ENCODE data around the gene FBXL5. TPM values are rescaled to one million over a fixed set of nuclear protein-coding genes. Genes with fewer than 3 reads are reported as not detected.

FBXL5 gene
- total RNA-seq, 1 donor from 2014 or later, result 60.9 TPM

DNA sequence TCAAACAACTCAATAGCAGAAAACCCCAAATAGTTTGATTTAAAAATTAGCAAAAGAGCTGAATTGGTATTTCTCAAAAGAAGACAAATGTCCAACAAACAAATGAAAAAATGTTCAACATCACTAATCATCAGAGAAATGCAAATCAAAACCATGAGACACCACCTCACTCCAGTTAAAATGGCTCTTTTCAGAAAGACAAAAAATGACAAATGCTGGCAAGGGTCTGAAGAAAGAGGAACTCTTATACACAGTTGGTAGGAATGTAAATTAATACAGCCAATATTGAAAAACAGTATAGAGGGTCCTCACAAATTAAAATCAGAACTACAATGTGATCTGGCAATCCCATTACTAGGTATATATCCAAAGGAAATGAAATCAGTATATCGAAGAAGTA is 70.4 kb downstream of the FBXL5 start:
- no peak for DNase-seq (ENCODE audit: low spot score)
- intact Hi-C loops (cut with DNase I), result no loop called here

DNA sequence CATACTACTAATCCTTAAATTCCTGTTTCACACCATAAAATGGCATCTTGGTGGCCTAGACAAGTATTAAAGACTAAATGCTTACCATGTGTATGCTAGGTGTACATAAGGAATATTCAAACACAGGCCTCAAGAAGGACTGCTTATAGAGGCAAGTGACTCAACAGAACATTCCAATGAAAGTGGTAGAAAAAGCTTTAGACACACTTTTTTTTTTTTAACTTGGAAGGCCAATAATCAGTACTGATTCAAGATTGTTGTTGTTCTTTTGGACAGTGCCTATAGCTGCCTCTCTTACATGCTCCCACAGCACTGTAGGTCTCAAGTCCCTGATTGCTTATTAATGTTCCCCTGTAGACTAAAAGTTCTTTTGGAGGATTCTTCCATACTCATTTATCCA is 77.6 kb downstream of the FBXL5 start:
- DNase-seq (ENCODE audit: low spot score), result no peak
- intact Hi-C loops (cut with DNase I), result no loop called here

DNA sequence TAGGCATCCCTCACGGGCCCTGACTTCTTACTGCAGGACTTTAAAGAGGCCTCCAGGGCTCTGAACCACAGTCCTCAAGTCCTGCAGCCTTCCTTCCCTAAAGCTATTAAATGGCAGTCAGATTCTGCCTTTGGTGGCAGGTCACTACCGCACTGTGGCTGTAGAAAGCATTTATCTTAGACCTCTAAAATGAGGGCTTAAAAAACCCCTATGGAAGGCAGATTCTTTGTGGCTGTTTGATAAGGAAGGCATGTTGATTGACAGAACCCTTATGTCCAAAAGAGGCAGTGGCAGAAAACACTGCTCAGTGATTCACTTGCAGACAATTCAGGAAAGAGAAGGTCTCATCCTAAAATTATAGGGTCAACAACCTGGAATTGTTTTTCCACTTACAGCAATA is 79.2 kb downstream of the FBXL5 start:
- DNase-seq (ENCODE audit: low spot score), result no peak
- intact Hi-C loops (cut with DNase I), result no loop called here

DNA sequence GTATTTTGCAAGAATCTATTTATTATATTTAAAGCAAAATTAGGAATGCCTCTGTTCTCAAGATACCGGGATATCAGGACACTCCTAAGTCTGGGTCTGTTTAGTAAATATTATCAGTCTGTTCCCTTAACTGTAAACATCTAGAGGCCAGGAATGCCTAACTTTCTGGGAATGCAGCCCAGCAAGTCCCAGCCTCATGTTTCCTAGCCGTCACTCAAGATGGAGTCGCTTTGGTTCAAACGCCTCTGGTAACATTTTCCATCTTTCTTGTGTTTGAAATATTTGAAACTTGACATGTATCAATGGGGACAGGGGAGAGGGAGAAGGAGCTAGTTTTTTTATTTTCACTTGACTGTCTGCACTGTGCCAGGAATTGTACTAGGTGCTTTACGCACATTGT is 85.4 kb downstream of the FBXL5 start:
- intact Hi-C loops (cut with DNase I), result no loop called here
- no peak for DNase-seq (ENCODE audit: low spot score)

DNA sequence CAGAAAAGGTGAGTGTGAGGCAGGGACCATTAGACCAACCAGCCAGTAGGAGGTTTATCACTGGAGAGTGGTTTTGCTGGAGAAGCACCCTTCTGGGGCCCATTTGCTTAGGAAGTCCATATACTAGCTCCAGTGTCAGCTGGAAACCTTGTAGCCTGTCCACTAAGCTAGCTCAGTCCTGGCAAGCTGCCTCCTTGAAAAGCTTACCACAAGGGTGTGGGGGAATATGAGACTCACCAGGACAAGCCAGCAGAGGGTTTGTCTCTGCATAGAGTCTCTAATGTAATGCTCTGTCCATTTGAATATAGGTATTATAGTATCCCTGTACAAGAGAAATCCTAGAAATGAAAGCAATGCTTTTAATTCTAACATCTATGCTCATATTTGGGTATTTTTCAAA is 86.3 kb downstream of the FBXL5 start:
- intact Hi-C loops (cut with DNase I), result no loop called here
- no peak for DNase-seq (ENCODE audit: low spot score)

DNA sequence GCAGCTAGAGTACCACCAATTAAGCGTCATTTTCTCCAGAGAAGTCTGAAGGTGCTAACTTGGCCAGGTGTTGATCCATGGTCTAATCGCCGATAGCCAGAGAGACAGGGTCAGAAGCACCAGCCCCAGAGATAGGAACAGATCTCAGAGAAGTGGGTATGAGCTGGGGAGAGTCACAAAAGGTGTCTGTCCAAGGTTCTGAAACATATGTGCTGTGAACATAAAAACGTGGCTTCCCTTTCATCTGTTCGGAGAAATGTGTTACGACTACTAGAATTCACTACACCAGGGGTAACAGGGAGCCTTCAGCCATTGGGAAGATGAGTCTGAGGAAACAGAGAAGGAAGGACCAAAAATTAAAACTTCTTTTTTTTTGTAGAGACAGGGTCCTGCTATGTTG is 91.3 kb downstream of the FBXL5 start:
- intact Hi-C loops (cut with DNase I), result no loop called here
- no peak for DNase-seq (ENCODE audit: low spot score)

DNA sequence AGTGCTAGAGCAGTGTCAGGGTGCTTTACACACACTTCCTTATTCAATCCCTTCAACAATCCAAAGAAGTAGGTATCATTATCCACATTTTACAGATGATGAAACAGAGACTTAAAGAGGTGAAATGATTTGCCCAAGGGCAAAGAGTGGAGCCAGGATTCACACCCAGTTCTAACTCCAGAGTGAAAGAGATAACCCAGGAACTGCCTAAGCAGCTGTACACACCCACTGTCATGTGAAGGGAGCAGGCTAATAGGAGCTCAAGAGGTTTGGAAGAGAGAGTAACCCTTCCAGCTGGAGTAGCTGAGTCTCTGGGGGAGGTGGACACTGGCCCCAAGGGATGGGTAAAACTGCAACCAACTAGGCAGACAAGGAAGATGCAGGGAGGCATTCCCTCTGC is 92.5 kb downstream of the FBXL5 start:
- DNase-seq (ENCODE audit: low spot score), result no peak
- intact Hi-C loops (cut with DNase I), result no loop called here

DNA sequence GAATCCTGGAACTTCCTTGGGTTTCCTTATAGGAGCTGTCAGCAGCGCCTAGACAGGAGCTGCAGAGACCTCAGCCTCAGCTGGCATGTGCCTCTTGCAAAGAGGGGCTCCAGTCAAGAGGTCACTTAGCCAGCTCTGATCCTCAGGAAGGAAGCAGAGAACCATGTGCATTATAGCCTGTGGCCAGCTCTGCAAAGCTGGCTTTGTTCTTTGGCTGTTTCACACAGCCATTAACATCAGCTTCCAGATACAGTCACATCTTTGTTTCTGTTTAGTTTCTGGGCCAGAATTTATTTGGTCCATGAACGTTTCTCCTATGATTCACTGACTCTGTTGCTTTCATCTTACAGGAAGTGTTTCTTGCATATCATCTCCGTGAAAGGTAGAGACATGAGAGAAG is 93.0 kb downstream of the FBXL5 start:
- intact Hi-C loops (cut with DNase I), result no loop called here
- DNase-seq (ENCODE audit: low spot score), result no peak

DNA sequence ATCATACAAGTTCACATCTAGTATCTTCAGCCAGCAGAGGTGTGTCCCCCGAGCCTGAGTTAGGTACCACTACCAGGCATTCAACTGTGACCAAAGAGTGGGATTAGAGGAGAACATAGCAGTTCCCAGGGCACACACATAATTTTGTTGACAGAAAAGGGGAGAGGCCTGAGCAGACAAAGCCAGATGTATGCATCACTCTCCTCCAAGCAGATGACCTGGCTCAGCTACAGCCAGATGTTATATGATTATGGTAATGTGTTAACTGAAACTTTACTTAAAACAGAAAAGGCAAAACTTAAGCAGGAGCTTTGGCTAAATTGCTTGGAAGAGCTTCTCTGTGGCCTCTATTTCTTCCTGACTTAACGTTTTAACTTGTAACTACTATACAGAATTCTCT is 96.6 kb downstream of the FBXL5 start:
- intact Hi-C loops (cut with DNase I), result no loop called here
- DNase-seq (ENCODE audit: low spot score), result no peak

DNA sequence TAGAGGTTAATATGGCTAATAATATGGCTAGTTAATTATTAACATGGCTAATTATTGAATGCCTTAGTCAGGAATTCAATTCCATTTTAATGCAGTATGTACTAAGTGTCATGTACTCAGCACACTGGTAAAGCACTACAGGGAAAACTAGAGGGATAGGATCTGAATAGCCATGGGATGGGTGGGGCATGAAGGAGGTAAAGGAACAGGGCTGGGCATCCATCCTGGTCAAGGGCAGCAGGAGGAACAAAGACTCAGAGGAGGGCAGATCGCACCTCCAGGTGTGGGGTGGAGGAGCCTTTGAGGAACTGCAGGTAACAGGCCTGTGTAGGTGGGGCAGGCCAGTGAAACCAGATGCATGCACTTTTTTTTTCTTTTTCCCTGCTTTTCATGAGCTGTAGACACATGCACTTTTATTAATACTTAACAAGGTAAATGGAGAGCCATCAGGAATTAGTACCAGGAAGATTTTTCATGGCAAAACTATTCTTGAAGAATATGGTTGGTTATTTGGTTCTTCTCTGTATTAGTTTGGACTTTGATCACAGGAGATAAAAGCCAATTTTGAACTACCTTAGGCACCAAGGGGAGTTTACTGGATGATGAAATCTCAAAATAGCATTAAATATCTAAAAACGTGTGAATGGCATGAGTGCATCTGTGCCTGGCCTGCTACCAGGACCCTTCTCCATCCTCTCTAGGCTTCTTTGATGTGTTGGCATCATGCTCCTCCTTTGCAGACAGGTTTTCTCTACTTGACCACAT is 97.2 kb downstream of the FBXL5 start:
- intact Hi-C loops (cut with DNase I), result no loop called here
- no peak for DNase-seq (ENCODE audit: low spot score)

DNA sequence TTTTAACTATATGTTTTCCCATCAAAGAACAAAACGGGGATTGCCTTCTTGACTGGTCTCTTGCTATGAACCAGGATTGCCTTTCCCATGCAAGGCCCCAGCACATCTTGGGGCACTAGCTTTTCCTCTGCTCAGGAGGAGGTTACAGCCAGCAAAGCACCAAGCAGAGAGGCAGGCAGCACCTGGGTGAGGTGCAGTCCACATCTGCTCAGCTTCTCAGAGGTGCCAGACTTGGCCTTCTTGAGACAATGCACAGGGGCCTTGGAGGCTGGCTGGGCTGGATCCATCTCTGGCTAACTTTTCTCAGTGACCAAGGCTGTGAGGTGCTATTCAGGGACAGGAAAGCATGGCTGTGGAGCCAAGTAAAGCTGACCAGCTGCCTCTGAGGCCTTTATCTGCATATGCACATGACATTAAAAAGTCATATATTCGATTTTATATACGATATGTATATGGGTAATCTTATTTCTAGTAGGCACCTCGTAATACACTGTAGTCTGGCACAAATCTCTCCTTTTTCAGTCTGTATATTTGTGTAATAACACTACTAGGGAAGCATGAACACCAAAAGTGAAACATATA is 98.6 kb downstream of the FBXL5 start:
- intact Hi-C loops (cut with DNase I), result no loop called here
- DNase-seq (ENCODE audit: low spot score), result no peak

Other genes with a start within 250 kb of the FBXL5 start
- 2.3 TPM for gene C1QTNF7, start 227.3 kb downstream of the FBXL5 start, total RNA-seq
- 9.0 TPM for gene CC2D2A, start 185.5 kb downstream of the FBXL5 start, total RNA-seq
- 21.6 TPM for gene FAM200B, start 26.5 kb upstream of the FBXL5 start, total RNA-seq
- gene BST1, start 47.7 kb upstream of the FBXL5 start, total RNA-seq, result 2.5 TPM
- 0.92 TPM for gene CD38, start 123.0 kb upstream of the FBXL5 start, total RNA-seq

Measured in cardiac septum (tissue), 1 donor.